MM.1S (cell line): ENCODE measurements around the gene KIF25.

Experiments
- DNase-seq: peaks from one replicate; pipeline ENCODE4 v3.0.0-alpha.2; 2015
- H2AFZ ChIP-seq: fragments of 300-600 bp; sonication (generic); 2 replicates; pipeline ENCODE4 v1.6.0; 2016; ENCODE audit warnings: antibody characterized with exemption, low read length
- H3F3A ChIP-seq: fragments of 300-600 bp; sonication (generic); 2 replicates; pipeline ENCODE4 v1.6.1; 2016; ENCODE audit warnings: mild to moderate bottlenecking, antibody characterized with exemption, low read length, moderate library complexity, mixed read lengths; ENCODE audit not compliant: insufficient read depth
- H3K27ac ChIP-seq: fragments of 300-600 bp; sonication (generic); 2 replicates; pipeline ENCODE4 v1.5.1; 2016; ENCODE audit warnings: mild to moderate bottlenecking, low read length
- H3K27me3 ChIP-seq: fragments of 300-600 bp; sonication (generic); replicated peaks from 2 replicates; pipeline ENCODE4 v1.6.0; 2016; ENCODE audit warnings: low read length; ENCODE audit not compliant: insufficient read depth
- H3K36me3 ChIP-seq: fragments of 300-600 bp; sonication (generic); replicated peaks from 2 replicates; pipeline ENCODE4 v1.6.1; 2016; ENCODE audit warnings: mild to moderate bottlenecking, low read length, mixed read lengths; ENCODE audit not compliant: insufficient read depth
- H3K4me1 ChIP-seq: fragments of 300-600 bp; sonication (generic); 2 replicates; pipeline ENCODE4 v1.6.1; 2016; ENCODE audit warnings: low read length, mixed read lengths
- H3K4me2 ChIP-seq: fragments of 300-600 bp; sonication (generic); 2 replicates; pipeline ENCODE4 v1.6.0; 2016; ENCODE audit warnings: low read depth, low read length
- H3K4me3 ChIP-seq: fragments of 300-600 bp; sonication (generic); 2 replicates; pipeline ENCODE4 v1.5.1; 2016; ENCODE audit warnings: low read length, mixed read lengths
- H3K79me2 ChIP-seq: fragments of 300-600 bp; sonication (generic); 2 replicates; pipeline ENCODE4 v1.6.1; 2016; ENCODE audit warnings: mixed run types, low read length, mixed read lengths
- H3K9ac ChIP-seq: fragments of 300-600 bp; sonication (generic); 2 replicates; pipeline ENCODE4 v1.6.1; 2016; ENCODE audit warnings: low read length, mixed read lengths
- H3K9me2 ChIP-seq: fragments of 300-600 bp; sonication (generic); replicated peaks from 2 replicates; pipeline ENCODE4 v1.6.1; 2016; ENCODE audit warnings: mild to moderate bottlenecking, low read length, mixed read lengths; ENCODE audit not compliant: insufficient read depth
- H3K9me3 ChIP-seq: fragments of 300-600 bp; sonication (generic); replicated peaks from 2 replicates; pipeline ENCODE4 v1.6.1; 2016; ENCODE audit warnings: mild to moderate bottlenecking, low read length, mixed read lengths; ENCODE audit not compliant: insufficient read depth
- H4K20me1 ChIP-seq: fragments of 300-600 bp; sonication (generic); 2 replicates; pipeline ENCODE4 v1.6.1; 2016; ENCODE audit warnings: mild to moderate bottlenecking, low read length, moderate library complexity, mixed read lengths; ENCODE audit not compliant: insufficient read depth
- CTCF ChIP-seq: fragments of 300-600 bp; sonication (generic); IDR thresholded peaks from 2 replicates; pipeline ENCODE4 v1.5.1; 2016; ENCODE audit warnings: antibody characterized with exemption, low read length, mixed read lengths
- EZH2 ChIP-seq: fragments of 300-600 bp; sonication (generic); optimal IDR thresholded peaks from 2 replicates; pipeline ENCODE3; 2017; ENCODE audit warnings: low read depth, mild to moderate bottlenecking, antibody characterized with exemption, low read length, mixed read lengths
- EZH2phosphoT487 ChIP-seq: fragments of 300-600 bp; sonication (generic); IDR thresholded peaks from 2 replicates; pipeline ENCODE4 v1.6.1; 2018; ENCODE audit warnings: antibody characterized with exemption, low read length

The KIF25 gene

GRCh38 chr6:168009331-168009730 lies 11.9 kb downstream of the KIF25 start:
- no peaks in the 10 kb centered on the region for H3K36me3 ChIP-seq
- no peaks in the 10 kb centered on the region; the same call in 1 of the 2 replicates for H3K27me3 ChIP-seq
- no peaks in the 10 kb centered on the region for H3K9me2 ChIP-seq
- no peak overlapping the region for H3K9ac ChIP-seq
- TF ChIP-seq EZH2 (no peak), EZH2phosphoT487 (no peak), CTCF (no peak)
- H4K20me1 ChIP-seq = no peaks in the 10 kb centered on the region
- H3K79me2 ChIP-seq = no peaks in the 10 kb centered on the region
- H3F3A ChIP-seq = no peaks in the 10 kb centered on the region
- no peaks in the 10 kb centered on the region for H3K4me1 ChIP-seq
- no peak overlapping the region for H3K27ac ChIP-seq
- H3K4me3 ChIP-seq = no peak overlapping the region
- no peak overlapping the region for H2AFZ ChIP-seq
- DNase-seq = no peak
- no peaks in the 10 kb centered on the region for H3K9me3 ChIP-seq
- H3K4me2 ChIP-seq = no peak overlapping the region

GRCh38 chr6:168011291-168011690 lies 13.8 kb downstream of the KIF25 start:
- Histone ChIP-seq H3K4me2 (no peak overlapping the region), H3K27me3 (peaks cover 7% of the 10 kb centered on the region; the same call in 1 of the 2 replicates), H3K36me3 (no peaks in the 10 kb centered on the region), H3F3A (no peaks in the 10 kb centered on the region), H3K27ac (no peak overlapping the region), H3K9ac (no peak overlapping the region), H4K20me1 (no peaks in the 10 kb centered on the region), H2AFZ (no peak overlapping the region), H3K79me2 (no peaks in the 10 kb centered on the region), H3K9me2 (no peaks in the 10 kb centered on the region), H3K9me3 (no peaks in the 10 kb centered on the region), H3K4me1 (no peaks in the 10 kb centered on the region), H3K4me3 (no peak overlapping the region)
- DNase-seq = no peak
- TF ChIP-seq CTCF (no peak), EZH2phosphoT487 (no peak), EZH2 (no peak)

GRCh38 chr6:168012431-168013249 lies 15.2 kb downstream of the KIF25 start:
- Histone ChIP-seq H3K27me3 (peaks cover 7% of the 10 kb centered on the region; the same call in 1 of the 2 replicates), H3K9me2 (no peaks in the 10 kb centered on the region), H3K79me2 (no peaks in the 10 kb centered on the region), H4K20me1 (no peaks in the 10 kb centered on the region), H3K4me2 (no peak overlapping the region), H3F3A (no peaks in the 10 kb centered on the region), H3K9ac (no peak overlapping the region), H3K4me3 (no peak overlapping the region), H3K36me3 (no peaks in the 10 kb centered on the region), H3K27ac (no peak overlapping the region), H3K4me1 (no peaks in the 10 kb centered on the region), H3K9me3 (no peaks in the 10 kb centered on the region), H2AFZ (no peak overlapping the region)
- DNase-seq = no peak
- TF ChIP-seq EZH2 (no peak), EZH2phosphoT487 (no peak), CTCF (no peak)
